BLaER1 treated with 17β-estradiol and CSF1 and Interleukin-3, amounts not matched to agents 10 nM and 100 nM (cell line): Measurements from ENCODE around the gene VOPP1.
A peak's percentile ranks its signal among the peaks of the same experiment; 100 is the strongest.
"Not testable (repeated sequence)": the region's sequence is repeated elsewhere in the genome, so short reads cannot be mapped to it uniquely, and the experiment has no call there.

Source experiments
- H3K27ac ChIP-seq, 11 experiments: shearing (Covaris generic); formaldehyde crosslinking; 2 replicates each; pipeline ENCODE4 v1.8.1; 2022
- H3K27me3 ChIP-seq, 11 experiments: shearing (Covaris generic); formaldehyde crosslinking; 2 replicates each; pipeline ENCODE4 v1.8.1; 2022
- H3K36me3 ChIP-seq, 11 experiments: shearing (Covaris generic); formaldehyde crosslinking; 2 replicates each; pipeline ENCODE4 v1.8.1; 2022
- H3K4me1 ChIP-seq, 10 experiments: shearing (Covaris generic); formaldehyde crosslinking; 2 replicates each; pipeline ENCODE4 v1.8.1; 2022
- H3K4me2 ChIP-seq, 11 experiments: shearing (Covaris generic); formaldehyde crosslinking; 2 replicates each; pipeline ENCODE4 v1.8.1; 2022
- H3K4me3 ChIP-seq, 10 experiments: shearing (Covaris generic); formaldehyde crosslinking; 2 replicates each; pipeline ENCODE4 v1.8.1; 2022
- H3K9ac ChIP-seq, 11 experiments: shearing (Covaris generic); formaldehyde crosslinking; 2 replicates each; pipeline ENCODE4 v1.8.1; 2022
- H3K9me3 ChIP-seq, 11 experiments: shearing (Covaris generic); formaldehyde crosslinking; replicated peaks in 1 of 11; 2 replicates each; pipeline ENCODE4 v1.8.1; 2022
- H4K20me1 ChIP-seq, 11 experiments: shearing (Covaris generic); formaldehyde crosslinking; 2 replicates each; pipeline ENCODE4 v1.8.1; 2022
- Cebpa-rat ChIP-seq, 11 experiments: shearing (Covaris generic); IDR thresholded peaks; 2 replicates each; pipeline ENCODE4 v1.8.1; 2022

Gene VOPP1

DNA sequence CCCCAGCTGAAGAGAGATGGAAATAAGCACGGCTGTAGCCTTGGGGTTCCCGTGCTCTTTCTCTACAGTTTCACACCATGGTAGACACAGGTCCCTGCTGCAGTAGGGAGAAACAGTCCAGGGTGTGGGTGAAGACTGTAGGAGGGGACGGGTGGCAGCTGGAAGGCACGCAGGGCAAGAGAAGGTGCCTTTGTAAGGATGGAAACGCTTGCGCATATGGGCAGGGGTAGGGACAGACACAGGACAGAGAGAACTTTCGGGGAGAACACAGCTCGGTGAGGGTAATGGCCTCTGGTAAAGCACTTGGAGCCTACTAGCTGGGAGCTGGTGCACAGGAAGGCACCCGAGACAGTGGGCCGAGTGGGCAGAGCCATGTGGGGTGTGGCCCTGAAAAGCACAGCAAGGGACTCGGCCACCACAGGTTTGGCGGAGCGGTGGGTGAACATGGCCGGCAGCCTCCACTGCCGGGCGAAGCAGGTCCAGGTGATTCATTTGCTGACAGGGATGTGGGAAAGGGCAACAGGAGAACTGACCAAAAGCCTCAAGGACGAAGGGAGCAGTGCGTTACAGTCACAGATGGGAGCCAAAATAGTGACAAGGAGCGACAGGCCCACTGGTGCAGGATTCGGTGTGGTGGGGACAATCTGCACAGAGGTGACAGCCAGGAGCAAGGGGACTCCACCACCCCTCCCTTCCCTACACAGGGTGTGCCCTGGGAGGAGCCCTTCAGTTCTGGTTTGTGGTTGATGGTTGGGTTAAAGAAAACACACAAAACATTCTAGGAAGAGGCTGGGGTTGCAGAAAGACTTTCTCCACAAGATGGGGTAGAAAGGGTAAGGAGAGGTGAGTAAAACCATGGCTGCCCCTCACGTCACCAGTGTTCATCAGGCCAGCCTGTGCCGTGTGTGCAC lies 97.1 kb downstream of the VOPP1 start:
- Histone ChIP-seq H4K20me1 (peaks cover 0 to 37% (median 16%) of the 10 kb centered on the region in 11 experiments; a peak in 12 of 22 replicates), H3K36me3 (peaks cover 6 to 55% (median 18%) of the 10 kb centered on the region in 11 experiments; a peak in 18 of 22 replicates), H3K9me3 (no peaks in the 10 kb centered on the region), H3K27me3 (no peaks in the 10 kb centered on the region), H3K9ac (no peak overlapping the region), H3K27ac (no peak overlapping the region), H3K4me2 (no peak overlapping the region), H3K4me3 (no peak overlapping the region), H3K4me1 (peaks cover 0 to 6% (median 5%) of the 10 kb centered on the region in 10 experiments; a peak in 15 of 20 replicates)
- no peak for TF ChIP-seq Cebpa-rat (IDR thresholded peaks at IDR 0.05)

GRCh38 chr7:55473932-55474331 lies 98.4 kb downstream of the VOPP1 start:
- no peaks in the 10 kb centered on the region for H3K27me3 ChIP-seq
- no peak overlapping the region for H3K4me2 ChIP-seq
- peaks cover 0 to 19% (median 16%) of the 10 kb centered on the region in 10 experiments; a peak in 15 of 20 replicates for H3K4me1 ChIP-seq
- no peak overlapping the region for H3K9ac ChIP-seq
- H4K20me1 ChIP-seq: peaks cover 0 to 37% (median 16%) of the 10 kb centered on the region in 11 experiments; a peak in 12 of 22 replicates
- H3K36me3 ChIP-seq: peaks cover 9 to 63% (median 18%) of the 10 kb centered on the region in 11 experiments; a peak in 19 of 22 replicates
- H3K27ac ChIP-seq: no peak overlapping the region
- TF ChIP-seq Cebpa-rat (IDR thresholded peaks at IDR 0.05): no peak
- no peaks in the 10 kb centered on the region for H3K9me3 ChIP-seq
- H3K4me3 ChIP-seq: no peak overlapping the region

DNA sequence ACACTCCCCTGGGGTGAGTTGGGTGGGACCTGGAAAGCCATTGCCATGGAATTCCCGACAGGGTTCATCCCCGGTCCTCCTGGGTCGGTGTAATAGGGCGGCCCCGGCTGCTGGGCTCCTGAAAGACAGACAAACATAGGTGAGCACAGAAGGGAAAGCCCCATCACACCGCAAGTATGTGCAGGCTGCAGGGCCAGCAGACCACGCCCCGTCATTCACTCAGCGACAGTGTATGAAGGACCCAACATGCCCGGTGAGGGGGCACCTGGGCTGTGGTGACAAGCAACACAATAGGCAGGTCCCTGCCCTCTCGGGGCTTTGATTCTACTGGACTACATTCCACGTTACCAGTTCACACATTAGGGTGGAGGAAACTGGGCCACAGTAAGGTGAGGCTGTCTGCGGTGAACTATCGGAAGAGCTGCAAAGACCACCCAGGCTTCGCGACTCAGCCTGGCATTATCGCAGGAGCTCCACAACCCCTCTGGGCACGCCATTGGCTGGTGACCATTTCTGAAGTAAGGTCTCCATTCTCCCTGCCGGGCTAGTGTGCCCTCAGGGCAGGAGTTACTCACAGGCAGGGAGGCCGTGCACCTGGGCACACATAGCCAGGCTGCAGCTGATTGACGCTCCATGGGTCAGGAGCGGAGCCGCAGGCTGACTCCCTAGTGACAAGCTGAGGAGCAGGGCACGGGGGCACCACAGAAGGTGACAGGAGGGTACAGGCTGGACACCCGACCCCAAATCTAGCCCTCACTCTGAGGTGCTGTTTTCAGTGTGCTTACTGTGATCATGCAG lies 99.2 kb downstream of the VOPP1 start:
- no peak for TF ChIP-seq Cebpa-rat (IDR thresholded peaks at IDR 0.05)
- H3K9me3 ChIP-seq: peaks cover 0 to 6% (median 4%) of the 10 kb centered on the region in 11 experiments; a peak in 10 of 22 replicates
- no peak overlapping the region for H3K4me3 ChIP-seq
- peaks cover 0 to 26% (median 16%) of the 10 kb centered on the region in 10 experiments; a peak in 15 of 20 replicates for H3K4me1 ChIP-seq
- H3K27me3 ChIP-seq: no peaks in the 10 kb centered on the region
- H3K27ac ChIP-seq: no peak overlapping the region
- H3K36me3 ChIP-seq: peaks cover 14 to 63% (median 24%) of the 10 kb centered on the region in 11 experiments; a peak in 19 of 22 replicates
- H3K9ac ChIP-seq: no peak overlapping the region
- H4K20me1 ChIP-seq: peaks cover 0 to 37% (median 16%) of the 10 kb centered on the region in 11 experiments; a peak in 12 of 22 replicates
- H3K4me2 ChIP-seq: no peak overlapping the region

- not testable (repeated sequence) for H3K4me2 ChIP-seq, H3K27ac ChIP-seq, H3K4me3 ChIP-seq, H3K27me3 ChIP-seq, H3K9ac ChIP-seq
- peaks cover 0 to 12% (median 11%) of the 10 kb centered on the region in 11 experiments; a peak in 16 of 22 replicates for H3K9me3 ChIP-seq
- peaks cover 0 to 37% (median 14%) of the 10 kb centered on the region in 11 experiments; a peak in 10 of 22 replicates for H4K20me1 ChIP-seq
- peaks cover 0 to 26% (median 16%) of the 10 kb centered on the region in 10 experiments; a peak in 15 of 20 replicates for H3K4me1 ChIP-seq
- peaks cover 18 to 63% (median 29%) of the 10 kb centered on the region in 11 experiments; a peak in 21 of 22 replicates for H3K36me3 ChIP-seq
Measured at GRCh38 chr7:55472406-55472805, 99.9 kb downstream of the VOPP1 start.

GRCh38 chr7:55471594-55471993 lies 100.7 kb downstream of the VOPP1 start:
- not testable (repeated sequence) for H3K9ac ChIP-seq, H3K4me3 ChIP-seq, H3K27me3 ChIP-seq, H3K4me2 ChIP-seq, H3K27ac ChIP-seq
- peaks cover 21 to 63% (median 31%) of the 10 kb centered on the region in 11 experiments for H3K36me3 ChIP-seq
- H3K4me1 ChIP-seq: peaks cover 0 to 26% (median 16%) of the 10 kb centered on the region in 10 experiments; a peak in 15 of 20 replicates
- peaks cover 7 to 20% (median 18%) of the 10 kb centered on the region in 11 experiments; a peak in 19 of 22 replicates for H3K9me3 ChIP-seq
- peaks cover 0 to 31% (median 10%) of the 10 kb centered on the region in 11 experiments; a peak in 9 of 22 replicates for H4K20me1 ChIP-seq

- Histone ChIP-seq H3K36me3 (peaks cover 23 to 71% (median 43%) of the 10 kb centered on the region in 11 experiments), H3K4me2 (peak overlapping the region in 9 of 11 experiments; percentile 10 to 74 (median 61); a peak in 14 of 22 replicates), H3K9ac (no peak overlapping the region)
Measured at GRCh38 chr7:55470261-55470660, 102.0 kb downstream of the VOPP1 start.

GRCh38 chr7:55469721-55470120 lies 102.6 kb downstream of the VOPP1 start:
- TF ChIP-seq Cebpa-rat (IDR thresholded peaks at IDR 0.05): no peak
- Histone ChIP-seq H3K4me2 (peak overlapping the region in 8 of 11 experiments; percentile 23 to 74 (median 62); a peak in 14 of 22 replicates), H3K27me3 (no peaks in the 10 kb centered on the region), H3K4me3 (no peak overlapping the region), H3K9me3 (peaks cover 12 to 34% (median 20%) of the 10 kb centered on the region in 11 experiments; a peak in 20 of 22 replicates), H3K4me1 (peaks cover 0 to 26% (median 16%) of the 10 kb centered on the region in 10 experiments; a peak in 15 of 20 replicates), H4K20me1 (peaks cover 0 to 17% (median 3%) of the 10 kb centered on the region in 11 experiments; a peak in 8 of 22 replicates), H3K9ac (no peak overlapping the region; a peak in 1 of 22 replicates), H3K27ac (no peak overlapping the region), H3K36me3 (peaks cover 26 to 71% (median 48%) of the 10 kb centered on the region in 11 experiments)

More at GRCh38 chr7:55470261-55470660, 102.0 kb downstream of the VOPP1 start:
- H3K27ac ChIP-seq: no peak overlapping the region
- H3K4me3 ChIP-seq: no peak overlapping the region
- peaks cover 0 to 26% (median 16%) of the 10 kb centered on the region in 10 experiments; a peak in 15 of 20 replicates for H3K4me1 ChIP-seq
- H3K9me3 ChIP-seq: peaks cover 8 to 31% (median 18%) of the 10 kb centered on the region in 11 experiments; a peak in 20 of 22 replicates
- no peak for TF ChIP-seq Cebpa-rat (IDR thresholded peaks at IDR 0.05)
- H3K27me3 ChIP-seq: no peaks in the 10 kb centered on the region
- H4K20me1 ChIP-seq: peaks cover 0 to 23% (median 8%) of the 10 kb centered on the region in 11 experiments; a peak in 9 of 22 replicates

GRCh38 chr7:55469271-55469681 lies 103.0 kb downstream of the VOPP1 start:
- peak overlapping the region in 8 of 11 experiments; percentile 23 to 74 (median 62); a peak in 14 of 22 replicates for H3K4me2 ChIP-seq
- no peak overlapping the region for H3K4me3 ChIP-seq
- no peak overlapping the region for H3K27ac ChIP-seq

More at GRCh38 chr7:55469271-55469681, 103.0 kb downstream of the VOPP1 start:
- Histone ChIP-seq H3K36me3 (peaks cover 31 to 71% (median 52%) of the 10 kb centered on the region in 11 experiments), H3K27me3 (no peaks in the 10 kb centered on the region), H3K9ac (no peak overlapping the region; a peak in 1 of 22 replicates), H3K9me3 (peaks cover 16 to 39% (median 25%) of the 10 kb centered on the region in 11 experiments), H4K20me1 (peaks cover 0 to 13% (median 0%) of the 10 kb centered on the region in 11 experiments; a peak in 5 of 22 replicates), H3K4me1 (peaks cover 0 to 26% (median 16%) of the 10 kb centered on the region in 10 experiments; a peak in 15 of 20 replicates)
- no peak for TF ChIP-seq Cebpa-rat (IDR thresholded peaks at IDR 0.05)
